WTC11 (cell line): Measurements from ENCODE around the gene FOXC1. TPM values are rescaled to one million over a fixed set of nuclear protein-coding genes. Genes with fewer than 3 reads are reported as not detected.

Experiments
- ATAC-seq: fragments of 200-7000 bp; cut with Tn5 transposase; 2 replicates; pipeline ENCODE4 v1.10.0; 2021; ENCODE audit warnings: mild to moderate bottlenecking, moderate library complexity
- CTCF ChIA-PET: fragments of 300-600 bp; sonication (Branson Sonifier 250); formaldehyde crosslinking; loops from one replicate; lab custom pipeline; 2021; ENCODE audit warnings: antibody characterized with exemption; lab: Charles Lee
- POLR2A ChIA-PET: fragments of 350-600 bp; sonication (Branson Sonifier 250); formaldehyde crosslinking; loops from one replicate; lab custom pipeline; 2021; ENCODE audit warnings: antibody characterized with exemption; lab: Charles Lee
- DNase-seq: peaks from one replicate; pipeline ENCODE4 v3.0.0; 2021; ENCODE audit warnings: low spot score
- H3K27ac Mint-ChIP-seq: 2 replicates; pipeline ENCODE4 v1.8.0; 2021; ENCODE audit warnings: mixed read lengths
- H3K27me3 Mint-ChIP-seq: 2 replicates; pipeline ENCODE4 v1.8.0; 2021; ENCODE audit warnings: low read depth, mild to moderate bottlenecking, moderate library complexity, mixed read lengths
- H3K36me3 Mint-ChIP-seq: 2 replicates; pipeline ENCODE4 v1.8.0; 2021; ENCODE audit warnings: mixed read lengths
- H3K4me1 Mint-ChIP-seq: 2 replicates; pipeline ENCODE4 v1.8.0; 2022; ENCODE audit warnings: mixed read lengths
- H3K4me3 Mint-ChIP-seq: 2 replicates; pipeline ENCODE4 v1.8.0; 2021; ENCODE audit warnings: mild to moderate bottlenecking, moderate library complexity, mixed read lengths
- H3K9me3 Mint-ChIP-seq: 2 replicates; pipeline ENCODE4 v1.8.0; 2021; ENCODE audit warnings: mixed read lengths
- AR ChIP-seq: fragments of 250-450 bp; sonication (Bioruptor Pico); IDR thresholded peaks from 2 replicates; pipeline ENCODE4 v1.9.0; 2021; ENCODE audit warnings: mild to moderate bottlenecking
- ATF3 ChIP-seq: sonication (generic); formaldehyde crosslinking; conservative IDR thresholded peaks from 2 replicates; pipeline ENCODE4 v1.8.1; 2022; ENCODE audit warnings: mild to moderate bottlenecking, missing genetic modification reagents
- CBFB ChIP-seq: sonication (generic); formaldehyde crosslinking; IDR thresholded peaks from 2 replicates; pipeline ENCODE4 v1.8.1; 2022; ENCODE audit warnings: mild to moderate bottlenecking, low read depth, missing genetic modification reagents
- CDX4 ChIP-seq: fragments of 250-450 bp; sonication (Bioruptor Pico); IDR thresholded peaks from 2 replicates; pipeline ENCODE4 v1.9.0; 2021; ENCODE audit warnings: moderate library complexity, mild to moderate bottlenecking, inconsistent platforms, borderline replicate concordance
- ESRRA ChIP-seq: sonication (generic); formaldehyde crosslinking; IDR thresholded peaks from 2 replicates; pipeline ENCODE4 v1.8.1; 2022; ENCODE audit warnings: mild to moderate bottlenecking, missing genetic modification reagents, borderline replicate concordance
- FOXJ3 ChIP-seq: sonication (generic); formaldehyde crosslinking; IDR thresholded peaks from 2 replicates; pipeline ENCODE4 v1.9.0; 2021; ENCODE audit warnings: missing genetic modification reagents, mild to moderate bottlenecking, borderline replicate concordance
- FOXP4 ChIP-seq: sonication (generic); formaldehyde crosslinking; IDR thresholded peaks from 2 replicates; pipeline ENCODE4 v1.8.0; 2022; ENCODE audit warnings: mild to moderate bottlenecking, missing genetic modification reagents
- GTF2I ChIP-seq: fragments of 250-450 bp; sonication (Bioruptor Pico); conservative IDR thresholded peaks from 2 replicates; pipeline ENCODE4 v1.4.0; 2021; ENCODE audit warnings: mild to moderate bottlenecking
- IRF1 ChIP-seq: sonication (generic); formaldehyde crosslinking; IDR thresholded peaks from 2 replicates; pipeline ENCODE4 v1.8.0; 2023; ENCODE audit warnings: missing genetic modification reagents
- JAZF1 ChIP-seq: fragments of 250-450 bp; sonication (Bioruptor Pico); IDR thresholded peaks from 2 replicates; pipeline ENCODE4 v1.9.0; 2021; ENCODE audit warnings: moderate library complexity, mild to moderate bottlenecking, inconsistent platforms
- KAT7 ChIP-seq: sonication (generic); formaldehyde crosslinking; IDR thresholded peaks from 2 replicates; pipeline ENCODE4 v1.8.1; 2023; ENCODE audit warnings: missing genetic modification reagents, mild to moderate bottlenecking, borderline replicate concordance
- NFYB ChIP-seq: sonication (generic); formaldehyde crosslinking; conservative IDR thresholded peaks from 2 replicates; pipeline ENCODE4 v1.8.0; 2022; ENCODE audit warnings: low read depth, missing genetic modification reagents
- OVOL2 ChIP-seq: fragments of 250-450 bp; sonication (Bioruptor Pico); IDR thresholded peaks from 2 replicates; pipeline ENCODE4 v1.9.0; 2021; ENCODE audit warnings: mild to moderate bottlenecking, borderline replicate concordance
- RELA ChIP-seq: sonication (generic); formaldehyde crosslinking; IDR thresholded peaks from 2 replicates; pipeline ENCODE4 v1.8.1; 2022; ENCODE audit warnings: missing genetic modification reagents, mild to moderate bottlenecking, borderline replicate concordance
- SMAD3 ChIP-seq: sonication (generic); formaldehyde crosslinking; IDR thresholded peaks from 2 replicates; pipeline ENCODE4 v1.8.0; 2022; ENCODE audit warnings: missing genetic modification reagents, mild to moderate bottlenecking, borderline replicate concordance
- SMAD4 ChIP-seq: sonication (generic); formaldehyde crosslinking; IDR thresholded peaks from 2 replicates; pipeline ENCODE4 v1.8.0; 2022; ENCODE audit warnings: mild to moderate bottlenecking, missing genetic modification reagents
- TEAD1 ChIP-seq: sonication (generic); formaldehyde crosslinking; IDR thresholded peaks from 2 replicates; pipeline ENCODE4 v1.8.0; 2022; ENCODE audit warnings: mild to moderate bottlenecking, missing genetic modification reagents
- TEAD4 ChIP-seq: sonication (generic); formaldehyde crosslinking; IDR thresholded peaks from 2 replicates; pipeline ENCODE4 v1.8.0; 2022; ENCODE audit warnings: mild to moderate bottlenecking, missing genetic modification reagents
- ZBTB21 ChIP-seq: sonication (generic); formaldehyde crosslinking; IDR thresholded peaks from 2 replicates; pipeline ENCODE4 v1.8.1; 2023; ENCODE audit warnings: mild to moderate bottlenecking, missing genetic modification reagents, borderline replicate concordance
- ZNF263 ChIP-seq: sonication (generic); formaldehyde crosslinking; IDR thresholded peaks from 2 replicates; pipeline ENCODE4 v1.8.1; 2022; ENCODE audit warnings: low read depth, mild to moderate bottlenecking, moderate library complexity, missing genetic modification reagents
- ZNF317 ChIP-seq: sonication (generic); formaldehyde crosslinking; IDR thresholded peaks from 2 replicates; pipeline ENCODE4 v1.8.1; 2023; ENCODE audit warnings: low read depth, mild to moderate bottlenecking, moderate library complexity, missing genetic modification reagents, borderline replicate concordance
- ZNF396 ChIP-seq: fragments of 250-450 bp; sonication (Bioruptor Pico); IDR thresholded peaks from 2 replicates; pipeline ENCODE4 v1.8.0; 2021; ENCODE audit warnings: mild to moderate bottlenecking, moderate library complexity, borderline replicate concordance
- total RNA-seq: library from RNA; stranded (reverse); gene quantifications from 3 replicates; pipeline ENCODE4 v1.2.3, GENCODE V29; 2021

Gene FOXC1
- total RNA-seq, 1 experiment from 2014 or later = 10.7 TPM

GRCh38 chr6:1620504-1621069 lies 10.9 kb downstream of the FOXC1 start (continued):
- TF ChIP-seq JAZF1 (CRISPR knock-in tag) (no peak), ZNF396 (CRISPR knock-in tag) (no peak), ESRRA (CRISPR knock-in tag) (no peak), KAT7 (CRISPR knock-in tag) (no peak), RELA (CRISPR knock-in tag) (no peak), NFYB (CRISPR knock-in tag) (no peak), ZBTB21 (CRISPR knock-in tag) (no peak), SMAD4 (no peak), IRF1 (CRISPR knock-in tag) (no peak), CBFB (no peak), ATF3 (no peak), OVOL2 (CRISPR knock-in tag) (no peak), GTF2I (CRISPR knock-in tag) (no peak), ZNF263 (CRISPR knock-in tag) (no peak)

- TF ChIP-seq ZNF317 (CRISPR knock-in tag) (no peak), FOXP4 (CRISPR knock-in tag) (no peak), ESRRA (CRISPR knock-in tag) (no peak), AR (no peak), SMAD3 (no peak), TEAD4 (CRISPR knock-in tag) (no peak), ZNF263 (CRISPR knock-in tag) (no peak), TEAD1 (CRISPR knock-in tag) (no peak), FOXJ3 (CRISPR knock-in tag) (no peak), CDX4 (CRISPR knock-in tag) (no peak)
- ATAC-seq = no peak
- Mint-ChIP-seq H3K9me3 (no peaks in the 10 kb centered on the region), H3K4me3 (peak overlapping the region; percentile 34), H3K27me3 (peaks cover 99% of the 10 kb centered on the region), H3K36me3 (no peaks in the 10 kb centered on the region), H3K4me1 (peaks cover 44% of the 10 kb centered on the region), H3K27ac (no peak overlapping the region)
- ChIA-PET CTCF (interaction anchor here (0.6 to 5.8 kb wide), 3 partner anchors 9 to 14 kb away, joined by 3 to 30 read pairs (median 3); partner anchors contain the start of gene FOXC1), POLR2A (interaction anchor here (1.0 kb wide), 1 partner anchor 14 kb away, joined by 3 read pairs; no protein-coding TSS in a partner anchor)
- DNase-seq = no peak
Observed at GRCh38 chr6:1621070-1621701, 11.5 kb downstream of the FOXC1 start.
